OCI-LY1 (cell line): Measurements from ENCODE around the gene GBP7.

Experiments
- CTCF ChIP-seq: fragments of 200-600 bp; sonication (generic), shearing (Covaris generic); IDR thresholded peaks from 2 replicates; pipeline ENCODE4 v1.5.1; 2017; ENCODE audit warnings: mild to moderate bottlenecking, antibody characterized with exemption, low read length, moderate library complexity, mixed read lengths
- EZH2 ChIP-seq: fragments of 200-600 bp; sonication (generic), shearing (Covaris generic); IDR thresholded peaks from 2 replicates; pipeline ENCODE4 v1.8.0; 2017; ENCODE audit warnings: borderline replicate concordance, mixed run types, mild to moderate bottlenecking, antibody characterized with exemption, low read length, moderate library complexity, mixed read lengths

- no peak for TF ChIP-seq CTCF
- no peak for TF ChIP-seq EZH2
Observed at GRCh38 chr1:89198081-89198480, 22.3 kb upstream of the GBP7 start.
